Epithelial cell of prostate (primary cell): ENCODE data around the gene MATN1.
"Not testable (repeated sequence)": the region's sequence is repeated elsewhere in the genome, so short reads cannot be mapped to it uniquely, and the experiment has no call there.

Experiments used
- DNase-seq: peaks from one replicate; pipeline ENCODE4 v3.0.0-alpha.2; 2011; ENCODE audit warnings: low read depth, low spot score
- H3K27ac ChIP-seq: fragments of 450-650 bp; 2 replicates; pipeline ENCODE4 v1.5.1; 2017; ENCODE audit warnings: mild to moderate bottlenecking

MATN1 gene, protein sequence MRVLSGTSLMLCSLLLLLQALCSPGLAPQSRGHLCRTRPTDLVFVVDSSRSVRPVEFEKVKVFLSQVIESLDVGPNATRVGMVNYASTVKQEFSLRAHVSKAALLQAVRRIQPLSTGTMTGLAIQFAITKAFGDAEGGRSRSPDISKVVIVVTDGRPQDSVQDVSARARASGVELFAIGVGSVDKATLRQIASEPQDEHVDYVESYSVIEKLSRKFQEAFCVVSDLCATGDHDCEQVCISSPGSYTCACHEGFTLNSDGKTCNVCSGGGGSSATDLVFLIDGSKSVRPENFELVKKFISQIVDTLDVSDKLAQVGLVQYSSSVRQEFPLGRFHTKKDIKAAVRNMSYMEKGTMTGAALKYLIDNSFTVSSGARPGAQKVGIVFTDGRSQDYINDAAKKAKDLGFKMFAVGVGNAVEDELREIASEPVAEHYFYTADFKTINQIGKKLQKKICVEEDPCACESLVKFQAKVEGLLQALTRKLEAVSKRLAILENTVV

DNA sequence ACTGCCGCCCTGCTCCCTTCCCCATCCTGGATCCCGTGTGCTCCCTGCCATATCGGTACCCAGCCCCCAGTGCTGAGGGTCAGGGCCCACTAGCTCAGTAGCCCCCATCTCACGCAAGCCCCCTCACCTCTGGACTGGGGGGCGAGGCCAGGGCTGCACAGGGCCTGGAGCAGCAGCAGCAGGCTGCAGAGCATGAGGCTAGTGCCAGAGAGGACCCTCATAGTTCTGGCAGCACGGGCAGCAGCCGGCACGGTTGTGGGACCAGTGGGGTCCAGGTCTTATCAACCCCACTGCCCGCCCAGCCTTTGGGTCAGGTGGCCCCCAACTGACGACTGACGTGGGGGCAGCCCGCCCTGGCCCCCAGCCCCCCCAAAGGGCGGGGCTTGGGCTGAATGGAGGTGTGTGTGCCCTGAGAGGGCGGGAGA lies at the start of gene MATN1:
Gene MATN1 (minus strand): TSS at position 255 of the 425 bp plus-strand sequence. CDS start 34 bp downstream, at position 221.
- H3K27ac ChIP-seq, result no peak within 1 kb of the TSS
- DNase-seq, result no peak

DNA sequence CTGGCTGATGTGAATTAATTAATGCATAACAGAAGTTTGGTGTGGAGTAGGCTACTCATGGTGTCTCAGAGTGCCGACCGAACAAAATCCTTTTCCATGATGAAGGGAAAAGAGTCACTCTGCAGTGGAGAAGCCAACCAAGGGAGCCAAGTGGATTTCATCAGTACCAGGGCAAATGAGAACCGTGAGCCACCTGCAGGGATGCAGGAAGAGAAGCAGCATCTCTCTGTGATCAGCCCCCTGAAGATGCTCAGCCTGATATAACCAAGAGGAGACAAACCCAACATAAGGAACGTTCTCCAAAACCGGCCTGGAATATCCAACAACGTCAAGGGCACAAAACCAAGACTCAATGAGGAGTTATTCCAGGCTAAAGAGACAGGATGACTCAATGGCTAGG lies 47.6 kb upstream of the MATN1 start:
- no peak for DNase-seq
- no peak overlapping the region for H3K27ac ChIP-seq

DNA sequence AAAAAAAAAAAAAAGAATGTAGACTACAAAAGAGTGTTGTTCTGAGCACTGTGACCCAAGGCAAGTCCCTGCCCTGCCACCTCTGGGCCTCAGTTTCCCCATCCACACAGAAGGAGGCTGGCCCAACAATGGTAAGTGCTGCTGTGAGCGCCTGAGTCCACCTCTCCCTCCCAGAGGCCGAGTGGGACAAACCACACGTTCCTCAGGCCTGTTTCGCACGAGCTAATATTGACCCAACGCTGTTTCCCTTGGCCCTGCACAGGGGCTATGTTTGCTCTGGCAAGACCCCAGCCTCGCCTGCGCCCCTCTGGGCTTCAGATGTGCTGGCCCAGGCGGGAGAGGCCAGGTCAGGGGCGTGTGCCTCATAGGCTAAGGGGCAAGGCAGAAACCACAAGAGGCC lies 46.8 kb upstream of the MATN1 start:
- DNase-seq, result no peak
- no peak overlapping the region for H3K27ac ChIP-seq

DNA sequence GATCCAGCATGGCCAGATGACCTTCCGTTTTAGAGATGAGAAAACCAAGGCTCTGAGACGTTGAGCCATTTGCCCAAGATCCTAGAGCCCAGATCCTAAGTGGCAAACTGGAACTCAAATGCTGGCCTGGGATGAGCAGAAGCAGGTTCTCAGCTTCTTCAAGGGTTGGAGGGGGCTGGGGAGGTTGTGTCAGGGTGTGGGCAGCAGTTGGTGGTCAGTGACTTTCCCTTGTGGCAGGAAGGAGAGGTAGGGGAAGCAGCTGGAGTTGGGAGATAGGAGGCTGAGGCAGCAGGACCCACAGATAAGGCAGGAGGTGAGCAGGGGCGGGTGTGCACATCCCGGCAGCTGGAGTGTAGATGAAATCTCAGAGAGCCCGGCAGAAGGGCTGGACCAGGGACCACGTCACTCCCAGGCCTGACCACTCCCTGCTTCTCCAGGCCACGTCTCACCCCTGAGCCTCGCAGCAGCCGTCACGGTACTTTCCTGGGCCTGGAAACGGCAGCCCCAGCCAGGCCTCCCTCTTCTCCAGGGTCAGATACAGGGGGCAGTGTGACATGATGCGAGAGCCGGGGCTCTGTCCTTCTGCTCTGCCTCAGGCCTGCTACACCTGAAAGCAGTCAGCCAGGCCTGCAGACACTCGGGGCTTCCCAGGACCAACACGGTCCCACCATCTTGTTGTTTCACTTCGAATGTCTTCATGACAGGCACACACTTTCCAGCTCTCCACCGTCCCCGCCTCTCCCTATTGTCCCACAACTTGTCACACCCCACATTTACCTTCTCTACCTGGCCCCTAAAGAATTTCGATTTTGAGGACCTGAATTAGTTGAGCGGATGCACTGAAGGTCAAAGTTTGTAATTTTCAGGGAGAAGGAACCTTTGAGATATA lies 45.7 kb upstream of the MATN1 start:
- H3K27ac ChIP-seq, result no peak overlapping the region
- no peak for DNase-seq

DNA sequence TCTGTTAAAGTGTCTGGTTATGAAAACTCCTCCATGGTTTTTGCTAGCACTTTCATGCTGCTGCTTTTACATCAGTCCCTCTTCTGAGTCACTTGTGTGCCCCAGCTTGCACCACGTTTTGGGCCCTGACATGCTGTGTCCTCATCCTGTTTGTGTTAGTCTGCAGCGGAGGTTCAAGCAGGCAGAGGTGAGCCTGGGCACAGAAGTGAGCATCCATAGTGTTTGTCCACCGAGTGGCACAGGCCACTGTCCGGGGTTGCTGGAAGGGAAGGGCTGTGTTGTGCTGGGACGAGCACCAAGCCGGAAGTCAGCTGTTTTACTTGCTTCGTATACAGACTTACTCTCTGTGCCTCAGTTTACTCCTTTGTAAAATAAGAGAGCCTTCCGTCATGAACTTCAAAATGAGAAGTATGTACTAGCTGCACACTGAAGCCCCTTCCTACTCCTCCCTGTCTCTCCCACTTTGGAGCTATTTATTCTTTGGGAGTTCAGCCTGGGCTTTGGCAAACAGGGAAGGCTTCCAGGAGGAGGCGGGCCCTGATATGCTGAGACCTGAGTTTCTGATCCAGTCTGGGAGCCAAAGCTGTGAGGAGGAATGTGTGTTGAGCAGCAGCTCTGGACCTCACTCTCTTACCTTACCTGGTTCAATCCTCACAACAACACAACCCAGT lies 44.9 kb upstream of the MATN1 start:
- no peak overlapping the region for H3K27ac ChIP-seq
- DNase-seq, result no peak

DNA sequence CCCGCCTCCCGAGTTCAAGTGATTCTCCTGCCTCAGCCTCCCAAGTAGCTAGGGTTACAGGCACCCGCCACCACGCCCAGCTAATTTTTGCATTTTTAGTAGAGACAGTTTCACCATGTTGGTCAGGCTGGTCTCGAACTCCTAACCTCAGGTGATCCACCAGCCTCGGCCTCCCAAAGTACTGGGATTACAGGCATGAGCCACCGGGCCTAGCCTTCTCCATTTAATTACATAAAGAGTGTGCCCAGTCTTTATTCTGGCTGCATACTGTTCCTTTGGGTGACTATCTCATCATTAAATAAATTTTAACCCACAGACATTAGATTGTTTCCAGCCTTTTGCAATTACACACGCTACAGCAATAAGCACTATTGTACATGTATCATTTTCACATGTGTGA lies 43.6 kb upstream of the MATN1 start:
- DNase-seq, H3K27ac ChIP-seq: not testable (repeated sequence)

DNA sequence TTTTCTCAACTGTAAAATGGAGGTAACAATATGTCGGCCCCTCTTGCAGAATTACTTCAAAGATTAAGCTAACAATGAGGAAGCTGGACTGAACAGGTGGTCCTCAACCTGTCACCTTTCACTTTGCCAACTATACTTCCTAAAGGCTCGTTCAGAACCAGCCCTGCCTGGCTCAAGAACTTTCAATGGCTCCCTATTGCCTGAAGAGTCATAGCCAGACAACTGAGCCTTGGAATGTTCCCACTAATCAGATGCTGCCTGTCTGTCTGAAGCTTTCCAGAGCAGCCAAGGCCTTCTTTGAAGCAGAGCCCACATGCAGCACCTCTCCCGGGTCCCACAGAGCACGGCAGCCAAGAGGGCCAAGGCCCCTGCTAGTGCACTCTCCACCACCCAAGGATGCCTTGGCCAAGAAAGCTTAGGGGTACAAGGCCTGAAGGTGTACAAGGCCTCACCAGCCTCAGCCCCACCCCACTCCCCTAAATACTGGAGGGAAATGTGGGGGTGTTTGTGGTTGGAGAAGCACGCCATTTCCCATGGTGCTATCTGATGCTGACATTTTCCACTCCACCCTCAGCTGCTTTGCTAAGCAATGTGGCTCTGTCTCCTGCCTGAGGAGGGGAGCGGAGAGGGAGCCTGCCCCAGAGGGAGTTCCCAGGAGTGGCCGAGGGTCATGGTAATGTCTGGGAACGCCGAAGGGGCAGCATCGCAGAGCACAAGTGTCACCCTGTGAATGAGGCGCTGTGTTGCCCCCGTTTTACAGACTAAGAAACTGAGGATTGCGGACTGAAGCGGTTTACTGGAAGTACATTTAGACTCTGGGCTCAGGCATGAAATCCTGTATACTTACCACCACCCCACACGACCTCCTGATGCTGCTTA lies 42.4 kb upstream of the MATN1 start:
- DNase-seq, result no peak
- H3K27ac ChIP-seq, result no peak overlapping the region

DNA sequence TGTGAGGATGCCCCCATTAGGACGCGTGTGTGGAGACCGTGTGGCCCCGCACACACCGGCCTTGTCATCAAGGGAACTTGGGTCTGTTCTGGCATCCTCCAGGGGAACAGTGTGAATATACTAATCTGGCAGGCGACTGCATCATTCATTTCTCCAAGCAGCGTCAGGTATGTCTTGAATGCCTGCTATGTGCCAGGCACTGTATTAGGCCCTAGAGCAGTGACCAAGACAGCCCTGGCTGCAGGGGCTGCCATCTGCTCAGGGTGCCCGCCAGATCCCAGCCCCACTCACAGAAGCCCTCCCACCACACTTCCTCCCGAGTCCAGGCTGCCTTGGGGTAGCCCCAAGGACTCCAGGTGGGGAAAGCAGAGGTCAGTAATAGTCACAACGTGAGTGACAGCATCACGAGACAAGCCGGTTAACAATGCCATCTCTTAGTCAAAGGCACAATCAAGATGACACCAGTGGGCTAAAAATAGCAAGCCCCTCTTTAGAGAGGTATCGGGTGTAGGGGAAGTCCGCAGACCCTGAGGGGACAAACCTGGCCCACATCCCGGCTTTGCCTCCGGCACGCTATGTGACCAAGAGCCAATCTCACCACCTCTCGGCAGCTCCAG lies 41.7 kb upstream of the MATN1 start:
- no peak overlapping the region for H3K27ac ChIP-seq
- DNase-seq, result no peak

DNA sequence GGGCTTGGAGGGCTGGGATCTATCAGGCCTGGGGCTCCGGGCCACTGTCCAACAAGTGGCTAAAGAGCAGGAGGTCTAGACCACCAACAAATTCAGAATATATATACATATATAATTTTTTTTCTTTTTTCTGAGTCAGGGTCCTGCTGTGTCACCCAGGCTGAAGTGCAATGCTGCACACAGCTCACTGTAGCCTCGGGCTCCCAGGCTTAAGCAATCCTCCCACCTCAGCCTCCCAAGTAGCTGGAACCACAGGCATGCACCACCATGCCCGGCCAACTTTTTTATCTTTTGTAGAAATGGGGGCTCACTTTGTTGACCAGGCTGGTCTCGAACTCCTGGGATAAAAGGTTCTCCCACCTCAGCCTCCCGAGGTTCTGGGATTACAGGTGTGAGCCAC lies 41.0 kb upstream of the MATN1 start:
- DNase-seq, result no peak
- H3K27ac ChIP-seq, result no peak overlapping the region

DNA sequence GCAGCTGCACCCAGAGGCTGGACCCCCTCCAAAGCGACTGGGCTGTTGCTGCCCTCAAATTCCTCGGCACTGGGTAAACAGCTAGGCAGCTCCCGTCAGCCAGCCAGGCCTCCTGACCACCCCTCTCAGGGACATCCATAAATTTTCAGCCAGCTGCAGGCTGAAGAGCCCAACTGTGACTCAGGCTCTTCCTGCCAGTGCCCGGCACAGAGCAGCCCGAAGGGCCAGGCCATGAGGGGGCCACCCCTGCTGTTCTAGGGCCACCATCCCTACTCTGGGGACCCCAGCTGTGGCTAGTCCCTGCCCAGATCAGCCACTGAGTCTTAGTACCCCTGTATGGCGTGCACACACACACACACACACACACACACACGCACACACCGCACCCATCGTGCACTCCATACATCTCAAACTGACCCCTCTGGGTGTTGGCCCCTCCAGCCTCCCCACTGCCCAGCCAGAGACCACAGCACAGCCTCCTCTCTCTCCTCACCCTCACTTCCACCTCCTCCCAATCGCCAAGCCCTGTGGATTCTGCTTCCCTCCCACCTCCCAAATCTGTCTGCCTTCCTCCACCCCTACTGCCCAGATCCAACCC lies 40.4 kb upstream of the MATN1 start:
- H3K27ac ChIP-seq, result no peak overlapping the region
- DNase-seq, result no peak

DNA sequence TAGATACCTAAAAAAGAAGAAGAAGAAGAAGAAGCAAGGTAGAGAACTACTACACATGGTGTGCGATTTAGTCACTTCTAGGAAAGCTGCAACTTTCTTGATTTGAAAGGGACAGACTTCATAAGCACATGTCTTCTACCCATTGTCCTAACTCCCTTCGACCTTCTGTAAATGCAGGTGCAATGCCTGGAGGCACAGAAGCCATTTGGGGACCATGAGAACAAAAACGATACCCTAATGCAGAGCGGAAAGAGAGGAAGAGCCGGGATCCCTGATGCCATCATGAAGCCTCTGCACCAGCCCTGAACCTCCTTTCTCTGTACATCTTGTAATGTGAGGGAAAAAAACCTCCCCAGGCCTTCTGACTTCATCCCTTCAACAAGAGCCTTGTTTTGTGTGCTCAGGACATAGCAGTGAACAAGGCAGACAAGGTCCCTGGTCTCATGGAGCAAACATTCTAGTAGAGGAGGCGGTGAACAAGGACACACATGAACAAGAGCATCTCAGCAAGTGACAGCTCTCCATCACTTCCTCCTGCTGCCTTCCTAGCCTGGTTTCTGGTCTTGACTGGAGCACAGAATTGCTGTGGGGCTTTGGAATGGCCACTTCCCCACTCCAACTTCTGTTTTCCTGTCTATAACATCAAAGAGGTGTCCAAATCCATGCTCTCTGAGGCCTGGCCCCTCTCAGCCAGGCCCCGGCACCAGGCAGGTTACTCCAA lies 39.7 kb upstream of the MATN1 start:
- DNase-seq, result no peak
- no peak overlapping the region for H3K27ac ChIP-seq

DNA sequence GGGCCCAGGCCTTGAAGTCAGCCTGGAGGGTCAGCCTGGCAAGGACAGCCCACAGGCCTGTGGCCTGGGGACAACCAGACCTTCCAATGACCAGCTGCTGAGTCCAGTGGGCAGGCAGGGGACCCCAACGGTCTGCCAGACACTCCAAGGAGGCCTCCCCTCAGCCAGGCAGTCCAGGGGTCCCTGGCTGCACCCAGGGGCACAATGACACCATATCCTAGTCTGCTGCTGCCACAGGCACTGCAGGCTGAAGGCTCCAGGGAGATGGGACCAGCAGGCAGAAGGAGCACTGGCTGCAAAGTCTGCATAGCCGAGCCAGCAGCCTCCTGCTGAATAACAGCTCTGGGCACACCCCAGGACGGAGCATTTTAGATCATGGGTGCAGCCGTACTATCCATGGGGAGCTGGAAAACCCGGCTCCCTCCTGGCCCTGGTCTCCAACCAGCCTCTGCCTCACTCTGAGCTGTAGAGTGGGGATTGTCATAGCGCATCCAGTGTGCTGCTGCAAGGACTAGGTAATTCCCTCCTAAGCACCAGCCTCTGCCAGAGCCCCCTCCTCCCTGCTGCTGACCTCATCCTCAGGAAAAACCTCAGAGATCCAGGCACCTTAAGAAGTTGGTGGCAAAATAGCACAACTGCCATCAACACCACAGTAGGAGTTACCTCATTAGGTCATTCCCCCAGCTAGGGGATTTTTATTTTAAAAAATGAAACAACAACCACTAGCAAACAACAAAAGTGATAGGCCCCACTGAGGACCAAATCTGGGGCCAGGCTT lies 39.0 kb upstream of the MATN1 start:
- no peak overlapping the region for H3K27ac ChIP-seq
- DNase-seq, result no peak

DNA sequence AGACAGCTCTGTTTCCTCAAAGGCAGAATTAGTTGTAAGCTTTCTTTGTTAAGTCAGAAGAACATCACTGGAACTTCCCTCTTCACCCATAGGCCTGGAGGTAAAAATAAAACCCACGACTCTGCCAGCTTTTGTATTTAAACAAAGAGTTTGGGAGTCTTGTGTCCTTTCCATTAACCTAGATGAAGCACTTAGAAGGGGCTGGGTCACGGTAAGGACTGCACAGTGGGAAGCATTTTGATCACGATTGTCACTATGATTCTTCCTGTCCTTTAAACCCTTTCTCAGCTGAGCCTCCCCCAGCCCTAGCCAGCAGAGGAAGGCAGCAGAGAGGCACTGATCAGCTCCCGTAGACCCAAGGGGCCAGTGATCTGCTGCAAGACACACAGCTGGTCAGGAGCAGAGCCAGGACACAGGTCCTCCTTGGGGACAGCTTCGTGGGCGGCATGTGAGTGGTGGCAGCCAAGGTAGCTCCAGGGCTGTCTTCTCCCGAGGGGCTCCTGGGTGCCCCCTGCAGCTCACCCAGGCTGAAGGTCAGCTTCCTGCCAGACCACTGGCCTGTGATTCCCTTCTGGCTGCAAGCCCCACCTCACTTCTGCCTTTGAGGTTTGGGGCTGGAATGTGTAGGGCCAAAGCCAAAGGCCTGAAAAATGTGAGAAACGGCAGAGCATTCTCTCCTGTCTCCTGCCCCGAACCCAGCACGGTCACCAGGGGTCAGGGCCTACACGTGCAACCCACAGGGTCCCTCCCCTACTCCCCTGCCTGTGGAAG lies 38.2 kb upstream of the MATN1 start:
- DNase-seq, result no peak
- no peak overlapping the region for H3K27ac ChIP-seq

DNA sequence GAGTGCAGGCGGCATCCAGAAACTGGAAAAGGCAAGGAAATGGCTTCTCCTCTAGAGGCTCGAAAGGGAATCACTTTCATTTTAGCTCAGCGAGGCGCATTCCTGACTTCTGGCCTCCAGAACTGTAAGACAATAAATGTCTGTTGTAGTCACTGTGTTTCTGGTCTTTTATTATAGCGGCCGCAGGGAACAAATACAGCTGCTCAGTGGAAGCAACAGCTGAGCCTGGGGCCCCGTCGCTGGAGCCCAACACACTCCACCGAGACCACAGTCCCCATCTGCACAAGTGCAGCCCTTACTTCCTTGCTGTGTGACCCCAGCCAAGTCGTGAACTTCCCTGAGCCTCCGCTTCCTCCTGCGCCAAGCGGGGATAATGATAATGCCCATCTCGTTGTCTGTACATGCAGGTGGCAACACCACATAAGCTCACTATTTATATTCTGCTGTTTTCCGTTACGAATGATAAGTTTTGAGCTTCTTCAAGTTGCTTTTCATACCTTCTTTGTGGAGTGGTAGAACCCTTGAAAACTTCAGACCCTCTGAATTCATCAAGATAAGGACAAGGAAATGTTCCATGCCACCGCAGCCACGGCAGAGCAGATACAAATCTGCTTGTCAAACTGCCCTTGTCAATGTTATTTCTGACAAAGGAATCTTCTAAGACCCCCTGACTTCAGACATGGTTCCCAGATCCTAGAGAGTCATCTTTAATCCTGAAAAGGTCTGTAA lies 37.4 kb upstream of the MATN1 start:
- H3K27ac ChIP-seq, result no peak overlapping the region
- no peak for DNase-seq

DNA sequence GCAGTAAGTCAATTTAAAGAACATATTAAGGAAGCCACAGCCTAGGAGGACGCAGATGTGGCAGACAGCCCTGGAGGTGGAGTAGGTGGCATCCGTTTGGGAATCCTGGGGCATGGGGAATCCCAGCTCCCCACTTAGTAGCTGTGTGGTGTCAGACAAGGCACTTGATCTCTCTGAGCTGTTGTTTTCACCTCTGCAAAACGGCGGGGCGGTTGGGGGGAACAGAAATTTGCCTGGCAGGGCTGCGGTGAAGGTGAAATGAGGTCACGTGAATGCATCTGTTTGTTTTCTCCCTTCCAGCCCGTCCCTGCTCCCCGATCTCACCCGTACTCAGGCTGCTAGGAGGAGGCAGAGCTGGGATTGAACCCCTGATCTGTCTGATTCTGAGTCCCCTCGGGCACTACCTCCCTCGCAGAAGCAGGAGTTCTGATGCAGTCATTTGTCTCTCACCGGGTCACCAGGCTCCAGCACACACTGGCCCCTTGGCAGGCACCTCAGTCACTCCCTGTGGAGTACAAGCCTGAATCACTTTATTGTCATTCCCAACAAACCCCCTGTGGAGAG lies 36.4 kb upstream of the MATN1 start:
- DNase-seq, result no peak
- H3K27ac ChIP-seq, result no peak overlapping the region
